Osteoblast (primary cell): ENCODE measurements around the gene RGCC. TPM values are rescaled to one million over a fixed set of nuclear protein-coding genes. Genes with fewer than 3 reads are reported as not detected.
A peak's percentile ranks its signal among the peaks of the same experiment; 100 is the strongest.

ENCODE experiments used
- DNase-seq: peaks from one replicate; pipeline ENCODE4 v3.0.0; 2011; ENCODE audit warnings: low spot score, mixed read lengths; ENCODE audit not compliant: insufficient read length; ENCODE audit errors: missing footprints
- H2AFZ ChIP-seq: 2 replicates; pipeline ENCODE4 v1.6.0; 2011; ENCODE audit warnings: mild to moderate bottlenecking, low read length
- H3K27ac ChIP-seq: 2 replicates; pipeline ENCODE4 v1.5.1; 2011; ENCODE audit warnings: mild to moderate bottlenecking, low read depth, low read length, moderate library complexity
- H3K27me3 ChIP-seq: 2 replicates; pipeline ENCODE4 v1.6.0; 2012; ENCODE audit warnings: mild to moderate bottlenecking, control low read depth, inconsistent platforms, low read length, moderate library complexity; ENCODE audit not compliant: insufficient read depth
- H3K36me3 ChIP-seq: 2 replicates; pipeline ENCODE4 v1.5.1; 2011; ENCODE audit warnings: mild to moderate bottlenecking, low read length, control low read depth, moderate library complexity; ENCODE audit not compliant: insufficient read depth
- H3K4me1 ChIP-seq: 2 replicates; pipeline ENCODE4 v1.5.1; 2011; ENCODE audit warnings: mild to moderate bottlenecking, low read length, control low read depth, moderate library complexity; ENCODE audit not compliant: insufficient read depth
- H3K4me2 ChIP-seq: 2 replicates; pipeline ENCODE4 v1.6.0; 2011; ENCODE audit warnings: mild to moderate bottlenecking, low read length; ENCODE audit not compliant: insufficient read depth
- H3K4me3 ChIP-seq: fragments of 200-600 bp; sonication (generic); 3 replicates; pipeline ENCODE4 v1.5.1; 2012; ENCODE audit warnings: mild to moderate bottlenecking, low read length, inconsistent platforms; ENCODE audit not compliant: insufficient read depth
- H3K79me2 ChIP-seq: 2 replicates; pipeline ENCODE4 v1.6.0; 2012; ENCODE audit warnings: mild to moderate bottlenecking, low read length, control low read depth, inconsistent platforms; ENCODE audit not compliant: insufficient read depth
- H3K9me3 ChIP-seq: 2 replicates; pipeline ENCODE4 v1.5.1; 2011; ENCODE audit warnings: low read depth, low read length, control low read depth
- H4K20me1 ChIP-seq: 2 replicates; pipeline ENCODE4 v1.6.0; 2012; ENCODE audit warnings: mild to moderate bottlenecking, low read length, control low read depth; ENCODE audit not compliant: insufficient read depth
- total RNA-seq: library from RNA; depleted of rRNA; stranded (reverse); fragments of >200 nt; gene quantifications from 2 replicates; pipeline ENCODE4 v1.2.3, GENCODE V29; 2012
- TF ChIP-seq, protein P1 (sequence below): IDR thresholded peaks from 2 replicates; pipeline ENCODE4 v1.5.1; 2011; ENCODE audit warnings: mild to moderate bottlenecking, low read depth, low read length, moderate library complexity; ENCODE audit errors: extremely low read depth

The RGCC gene
- total RNA-seq, 1 donor, result 2.2 TPM

DNA sequence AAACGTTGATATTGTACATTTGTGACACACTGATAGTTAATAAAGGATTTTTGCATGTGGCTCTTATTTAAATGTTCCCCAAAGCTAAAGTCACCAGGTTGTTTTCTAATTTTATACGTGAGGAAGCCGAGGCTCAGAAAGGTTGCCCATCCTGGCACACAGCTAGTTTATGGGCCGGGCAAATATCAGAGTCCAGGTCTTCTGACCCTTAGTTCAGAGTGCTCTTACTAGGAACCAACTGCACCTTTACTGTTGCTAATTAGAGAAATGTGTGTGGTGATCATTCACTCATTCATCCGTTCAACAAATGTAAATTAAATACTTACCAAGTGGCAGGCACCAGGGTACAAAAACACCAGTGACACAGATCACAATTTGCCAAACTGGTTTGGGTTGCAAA, 46.3 kb upstream of the RGCC start:
- no peak for DNase-seq

GRCh38 chr13:41411522-41411921, 45.8 kb upstream of the RGCC start:
- no peak overlapping the region for H2AFZ ChIP-seq
- no peaks in the 10 kb centered on the region for H3K79me2 ChIP-seq
- H4K20me1 ChIP-seq, result no peaks in the 10 kb centered on the region
- H3K4me3 ChIP-seq, result no peak overlapping the region
- H3K9me3 ChIP-seq, result no peaks in the 10 kb centered on the region
- H3K27ac ChIP-seq, result no peak overlapping the region
- no peak overlapping the region for H3K4me2 ChIP-seq
- no peaks in the 10 kb centered on the region for H3K36me3 ChIP-seq
- peaks cover 5% of the 10 kb centered on the region for H3K27me3 ChIP-seq
- TF ChIP-seq, protein P1, sequence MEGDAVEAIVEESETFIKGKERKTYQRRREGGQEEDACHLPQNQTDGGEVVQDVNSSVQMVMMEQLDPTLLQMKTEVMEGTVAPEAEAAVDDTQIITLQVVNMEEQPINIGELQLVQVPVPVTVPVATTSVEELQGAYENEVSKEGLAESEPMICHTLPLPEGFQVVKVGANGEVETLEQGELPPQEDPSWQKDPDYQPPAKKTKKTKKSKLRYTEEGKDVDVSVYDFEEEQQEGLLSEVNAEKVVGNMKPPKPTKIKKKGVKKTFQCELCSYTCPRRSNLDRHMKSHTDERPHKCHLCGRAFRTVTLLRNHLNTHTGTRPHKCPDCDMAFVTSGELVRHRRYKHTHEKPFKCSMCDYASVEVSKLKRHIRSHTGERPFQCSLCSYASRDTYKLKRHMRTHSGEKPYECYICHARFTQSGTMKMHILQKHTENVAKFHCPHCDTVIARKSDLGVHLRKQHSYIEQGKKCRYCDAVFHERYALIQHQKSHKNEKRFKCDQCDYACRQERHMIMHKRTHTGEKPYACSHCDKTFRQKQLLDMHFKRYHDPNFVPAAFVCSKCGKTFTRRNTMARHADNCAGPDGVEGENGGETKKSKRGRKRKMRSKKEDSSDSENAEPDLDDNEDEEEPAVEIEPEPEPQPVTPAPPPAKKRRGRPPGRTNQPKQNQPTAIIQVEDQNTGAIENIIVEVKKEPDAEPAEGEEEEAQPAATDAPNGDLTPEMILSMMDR, result peak; percentile 45
- DNase-seq, result peak; percentile 68
- no peaks in the 10 kb centered on the region for H3K4me1 ChIP-seq

More for the DNA sequence above, 46.3 kb upstream of the RGCC start:
- no peaks in the 10 kb centered on the region for H3K36me3 ChIP-seq
- H3K9me3 ChIP-seq, result no peaks in the 10 kb centered on the region
- TF ChIP-seq, protein P1, result no peak
- no peaks in the 10 kb centered on the region for H4K20me1 ChIP-seq
- no peak overlapping the region for H3K4me3 ChIP-seq
- H3K27ac ChIP-seq, result no peak overlapping the region
- no peaks in the 10 kb centered on the region for H3K79me2 ChIP-seq
- no peaks in the 10 kb centered on the region for H3K4me1 ChIP-seq
- H3K4me2 ChIP-seq, result no peak overlapping the region
- peaks cover 5% of the 10 kb centered on the region for H3K27me3 ChIP-seq
- H2AFZ ChIP-seq, result no peak overlapping the region

GRCh38 chr13:41413872-41414271, 43.5 kb upstream of the RGCC start:
- Histone ChIP-seq H3K27me3 (peaks cover 5% of the 10 kb centered on the region), H3K4me3 (no peak overlapping the region), H4K20me1 (no peaks in the 10 kb centered on the region), H3K36me3 (no peaks in the 10 kb centered on the region), H3K4me2 (no peak overlapping the region), H3K9me3 (no peaks in the 10 kb centered on the region), H3K4me1 (peaks cover 3% of the 10 kb centered on the region), H3K27ac (no peak overlapping the region), H2AFZ (no peak overlapping the region), H3K79me2 (no peaks in the 10 kb centered on the region)
- no peak for DNase-seq
- TF ChIP-seq, protein P1, result no peak

GRCh38 chr13:41416276-41416675, 41.1 kb upstream of the RGCC start:
- H3K4me2 ChIP-seq, result no peak overlapping the region
- no peaks in the 10 kb centered on the region for H3K79me2 ChIP-seq
- no peaks in the 10 kb centered on the region for H4K20me1 ChIP-seq
- H2AFZ ChIP-seq, result no peak overlapping the region
- H3K36me3 ChIP-seq, result no peaks in the 10 kb centered on the region
- peaks cover 3% of the 10 kb centered on the region for H3K4me1 ChIP-seq
- no peaks in the 10 kb centered on the region for H3K27me3 ChIP-seq
- H3K27ac ChIP-seq, result no peak overlapping the region
- TF ChIP-seq, protein P1, result no peak
- no peak for DNase-seq
- H3K9me3 ChIP-seq, result no peaks in the 10 kb centered on the region
- no peak overlapping the region for H3K4me3 ChIP-seq
